ENCODE measurements around the gene TTN.

- TF ChIP-seq CTCF (IDR thresholded peaks at IDR 0.05 in 2 of 3, conservative IDR thresholded peaks at IDR 0.05 in 1 of 3; ENCODE audit: borderline replicate concordance in 1 of 3, insufficient read depth in 1 of 3, low read depth in 2 of 3, low read length in 2 of 3) (no peak), EZH2 (IDR thresholded peaks at IDR 0.05) (no peak), SIN3A (IDR thresholded peaks at IDR 0.05; ENCODE audit: low read depth) (no peak), REST (IDR thresholded peaks at IDR 0.05; ENCODE audit: low read depth) (no peak), SP1 (IDR thresholded peaks at IDR 0.05; ENCODE audit: low read depth) (no peak), POLR2A (IDR thresholded peaks at IDR 0.05; ENCODE audit: borderline replicate concordance, extremely low read depth, insufficient read depth, insufficient read length) (no peak), RAD21 (IDR thresholded peaks at IDR 0.05; ENCODE audit: low read depth) (no peak), POLR2AphosphoS5 (IDR thresholded peaks at IDR 0.05; ENCODE audit: low read depth, low read length) (no peak), EZH2phosphoT487 (IDR thresholded peaks at IDR 0.05; ENCODE audit: borderline replicate concordance) (no peak), TCF7L2 (IDR thresholded peaks at IDR 0.05; ENCODE audit: borderline replicate concordance, extremely low read depth, insufficient read depth, insufficient read length) (no peak), ATF3 (IDR thresholded peaks at IDR 0.05) (no peak)
These were observed 283.6 kb downstream of the TTN start for GRCh38 chr2:178523596-178524134.

All from HCT116 (cell line).